ENCODE measurements around the gene ALDH18A1.

Gene ALDH18A1

DNA sequence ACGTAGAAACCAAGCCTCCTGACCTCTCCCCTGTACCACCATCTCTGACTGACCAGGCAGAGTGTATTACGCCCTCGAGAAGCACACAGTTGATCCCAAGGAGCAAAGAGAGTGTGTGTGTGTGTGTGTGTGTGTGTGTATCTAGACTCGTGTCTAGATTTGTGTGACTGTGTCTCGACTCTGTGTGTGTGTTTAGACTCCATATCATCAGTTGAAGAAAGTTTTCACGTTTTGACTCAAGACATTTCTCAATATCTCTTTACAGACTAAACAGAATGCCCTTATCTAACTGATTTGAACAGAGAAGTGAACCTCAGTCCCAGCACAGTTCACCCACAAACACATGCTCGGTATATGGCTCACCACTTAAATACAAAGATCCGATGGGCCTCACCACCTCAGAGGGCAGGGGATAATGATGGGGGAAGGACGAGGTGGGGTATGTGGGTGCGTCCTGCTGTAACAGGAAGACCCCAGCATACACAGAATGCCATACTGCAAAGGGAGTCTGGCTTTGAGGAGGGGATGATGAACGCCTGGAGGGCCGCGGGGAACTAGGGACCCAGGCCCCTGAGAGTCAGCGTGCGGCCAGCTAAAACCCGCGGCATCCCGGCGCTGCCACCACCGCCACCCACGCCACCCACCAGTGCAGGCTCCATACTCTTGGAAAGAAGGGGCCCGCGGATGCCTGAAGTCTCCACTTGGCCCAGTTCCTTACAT lies 780 bp downstream of the ALDH18A1 start:
- H3K79me2 ChIP-seq (ENCODE audit: insufficient read depth, low read depth), result peaks cover 20% of the 10 kb centered on the region
- H3K27me3 ChIP-seq (ENCODE audit: insufficient read depth, low read depth), result no peaks in the 10 kb centered on the region
- no peaks in the 10 kb centered on the region for H4K20me1 ChIP-seq (ENCODE audit: insufficient read depth)
- H3K4me2 ChIP-seq, result peak overlapping the region; percentile 93
- peaks cover 10% of the 10 kb centered on the region for H3K4me1 ChIP-seq (ENCODE audit: low read depth, poor library complexity, severe bottlenecking)
- H3K27ac ChIP-seq, result 0 out of 2 replicates have a peak overlapping the region, but pooled peaks have one; percentile 51
- TF ChIP-seq, protein P1, sequence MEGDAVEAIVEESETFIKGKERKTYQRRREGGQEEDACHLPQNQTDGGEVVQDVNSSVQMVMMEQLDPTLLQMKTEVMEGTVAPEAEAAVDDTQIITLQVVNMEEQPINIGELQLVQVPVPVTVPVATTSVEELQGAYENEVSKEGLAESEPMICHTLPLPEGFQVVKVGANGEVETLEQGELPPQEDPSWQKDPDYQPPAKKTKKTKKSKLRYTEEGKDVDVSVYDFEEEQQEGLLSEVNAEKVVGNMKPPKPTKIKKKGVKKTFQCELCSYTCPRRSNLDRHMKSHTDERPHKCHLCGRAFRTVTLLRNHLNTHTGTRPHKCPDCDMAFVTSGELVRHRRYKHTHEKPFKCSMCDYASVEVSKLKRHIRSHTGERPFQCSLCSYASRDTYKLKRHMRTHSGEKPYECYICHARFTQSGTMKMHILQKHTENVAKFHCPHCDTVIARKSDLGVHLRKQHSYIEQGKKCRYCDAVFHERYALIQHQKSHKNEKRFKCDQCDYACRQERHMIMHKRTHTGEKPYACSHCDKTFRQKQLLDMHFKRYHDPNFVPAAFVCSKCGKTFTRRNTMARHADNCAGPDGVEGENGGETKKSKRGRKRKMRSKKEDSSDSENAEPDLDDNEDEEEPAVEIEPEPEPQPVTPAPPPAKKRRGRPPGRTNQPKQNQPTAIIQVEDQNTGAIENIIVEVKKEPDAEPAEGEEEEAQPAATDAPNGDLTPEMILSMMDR (conservative IDR thresholded peaks at IDR 0.05; ENCODE audit: low read depth, low read length), result no peak
- peak overlapping the region; percentile 89 for H3K9ac ChIP-seq
- peaks cover 6% of the 10 kb centered on the region; the same call in 1 of the 2 replicates for H3K36me3 ChIP-seq (ENCODE audit: insufficient read depth)
- H2AFZ ChIP-seq (ENCODE audit: low read depth), result peak overlapping the region; percentile 84; the same call in 1 of the 2 replicates
- no peak overlapping the region for H3K4me3 ChIP-seq (IDR thresholded peaks at IDR 0.05; ENCODE audit: insufficient read depth, low read depth, low read length)

DNA sequence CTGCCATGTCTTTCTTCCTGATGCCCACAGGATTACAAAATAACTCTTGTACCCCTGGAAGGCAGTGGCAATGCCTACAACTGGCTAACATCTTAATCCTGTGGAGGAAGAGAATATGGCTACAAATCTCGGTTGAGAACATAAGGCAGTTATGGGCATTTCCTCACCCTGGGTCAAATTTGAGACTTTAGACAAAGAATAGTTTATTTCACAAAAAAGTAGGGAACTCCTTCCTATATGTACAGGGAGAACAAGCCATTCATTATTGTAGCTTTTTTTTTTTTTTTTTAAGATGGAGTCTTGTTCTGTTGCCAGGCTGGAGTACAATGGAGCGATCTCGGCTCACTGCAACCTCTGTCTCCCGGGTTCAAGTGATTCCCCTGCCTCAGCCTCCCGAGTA lies 2.6 kb downstream of the ALDH18A1 start:
- Histone ChIP-seq H3K4me1 (ENCODE audit: low read depth, poor library complexity, severe bottlenecking) (peaks cover 10% of the 10 kb centered on the region), H2AFZ (ENCODE audit: low read depth) (no peak overlapping the region), H3K36me3 (ENCODE audit: insufficient read depth) (peaks cover 10% of the 10 kb centered on the region; the same call in 1 of the 2 replicates), H3K4me2 (no peak overlapping the region), H3K79me2 (ENCODE audit: insufficient read depth, low read depth) (peaks cover 20% of the 10 kb centered on the region), H3K4me3 (IDR thresholded peaks at IDR 0.05; ENCODE audit: insufficient read depth, low read depth, low read length) (no peak overlapping the region), H3K27me3 (ENCODE audit: insufficient read depth, low read depth) (no peaks in the 10 kb centered on the region), H4K20me1 (ENCODE audit: insufficient read depth) (no peaks in the 10 kb centered on the region), H3K9ac (no peak overlapping the region), H3K27ac (no peak overlapping the region)
- TF ChIP-seq, protein P1 (conservative IDR thresholded peaks at IDR 0.05; ENCODE audit: low read depth, low read length), result no peak

DNA sequence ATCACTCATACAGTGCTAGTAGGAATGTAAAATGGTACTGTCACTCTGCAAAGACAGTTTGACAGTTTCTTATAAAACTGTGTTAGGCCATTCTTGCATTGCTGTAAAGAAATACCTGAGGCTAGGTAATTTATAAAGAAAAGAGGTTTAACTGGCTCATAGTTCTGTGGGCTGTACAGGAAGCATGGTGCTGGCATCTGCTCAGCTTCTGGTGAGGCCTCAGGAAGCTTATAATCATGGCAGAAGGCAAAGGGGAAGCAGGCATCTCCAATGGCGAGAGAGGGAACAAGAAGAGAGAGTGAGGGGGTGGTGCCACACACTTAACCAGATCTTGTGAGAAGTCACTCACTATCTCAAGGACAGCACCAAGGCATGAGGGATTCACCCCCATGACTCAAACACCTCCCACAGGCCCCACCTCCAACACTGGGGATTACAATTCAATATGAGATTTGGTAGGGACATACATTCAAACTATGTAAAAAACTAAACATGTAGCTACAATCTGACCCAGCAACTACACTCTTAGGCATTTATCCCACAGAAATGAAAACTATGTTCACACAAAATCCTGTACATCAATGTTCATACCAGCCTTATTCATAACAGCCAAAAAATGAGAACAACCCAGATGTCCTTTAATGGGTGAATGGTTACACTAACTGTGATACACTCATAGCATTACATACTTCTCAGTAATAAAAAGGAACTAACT lies 5.0 kb downstream of the ALDH18A1 start:
- Histone ChIP-seq H2AFZ (ENCODE audit: low read depth) (no peak overlapping the region), H3K79me2 (ENCODE audit: insufficient read depth, low read depth) (peaks cover 20% of the 10 kb centered on the region), H3K4me3 (IDR thresholded peaks at IDR 0.05; ENCODE audit: insufficient read depth, low read depth, low read length) (no peak overlapping the region), H3K4me2 (no peak overlapping the region), H3K27ac (no peak overlapping the region), H3K9ac (no peak overlapping the region), H3K27me3 (ENCODE audit: insufficient read depth, low read depth) (no peaks in the 10 kb centered on the region), H3K36me3 (ENCODE audit: insufficient read depth) (peaks cover 10% of the 10 kb centered on the region; the same call in 1 of the 2 replicates), H3K4me1 (ENCODE audit: low read depth, poor library complexity, severe bottlenecking) (peaks cover 5% of the 10 kb centered on the region), H4K20me1 (ENCODE audit: insufficient read depth) (no peaks in the 10 kb centered on the region)
- TF ChIP-seq, protein P1 (conservative IDR thresholded peaks at IDR 0.05; ENCODE audit: low read depth, low read length), result no peak

DNA sequence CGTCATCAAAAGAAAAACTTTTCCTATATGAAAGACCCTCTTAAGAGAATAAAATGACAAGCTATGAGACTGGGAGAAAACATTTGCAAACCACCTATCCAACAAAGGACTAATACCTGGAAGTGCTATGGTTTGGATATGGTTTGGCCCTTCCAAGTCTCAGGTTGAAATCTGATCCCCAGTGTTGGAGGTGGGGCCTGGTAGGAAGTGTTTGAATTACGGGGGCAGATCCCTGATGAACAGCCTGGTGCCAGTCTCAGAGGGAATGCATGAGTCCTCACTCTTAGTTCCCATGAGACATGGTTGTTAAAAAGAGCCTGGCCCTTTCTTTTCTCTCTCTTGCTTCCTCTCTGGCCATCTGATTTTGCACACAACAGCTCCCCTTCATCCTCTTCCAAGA lies 6.3 kb downstream of the ALDH18A1 start:
- Histone ChIP-seq H2AFZ (ENCODE audit: low read depth) (no peak overlapping the region), H4K20me1 (ENCODE audit: insufficient read depth) (no peaks in the 10 kb centered on the region), H3K4me2 (no peak overlapping the region), H3K79me2 (ENCODE audit: insufficient read depth, low read depth) (peaks cover 11% of the 10 kb centered on the region; the same call in 1 of the 2 replicates), H3K9ac (no peak overlapping the region), H3K27me3 (ENCODE audit: insufficient read depth, low read depth) (no peaks in the 10 kb centered on the region), H3K4me3 (IDR thresholded peaks at IDR 0.05; ENCODE audit: insufficient read depth, low read depth, low read length) (no peak overlapping the region), H3K27ac (no peak overlapping the region), H3K36me3 (ENCODE audit: insufficient read depth) (peaks cover 10% of the 10 kb centered on the region; the same call in 1 of the 2 replicates), H3K4me1 (ENCODE audit: low read depth, poor library complexity, severe bottlenecking) (peaks cover 2% of the 10 kb centered on the region)
- TF ChIP-seq, protein P1 (conservative IDR thresholded peaks at IDR 0.05; ENCODE audit: low read depth, low read length), result no peak
